ENCODE results near the gene NODAL.

Gene NODAL

GRCh38 chr10:70418229-70418628 is 23.3 kb downstream of the NODAL start:
- Histone ChIP-seq H3K36me3 (peaks cover 50 to 100% (median 85%) of the 10 kb centered on the region in 11 experiments), H3K4me3 (no peak overlapping the region)

GRCh38 chr10:70417568-70417967 is 23.9 kb downstream of the NODAL start:
- H3K4me2 ChIP-seq, result no peak overlapping the region
- H3K36me3 ChIP-seq, result peaks cover 45 to 100% (median 84%) of the 10 kb centered on the region in 11 experiments
- no peaks in the 10 kb centered on the region for H3K9me3 ChIP-seq (replicated peaks in 1 of 11)
- H3K4me3 ChIP-seq, result no peak overlapping the region
- no peak for TF ChIP-seq Cebpa-rat (IDR thresholded peaks at IDR 0.05)
- no peak overlapping the region for H3K9ac ChIP-seq
- no peaks in the 10 kb centered on the region for H3K27me3 ChIP-seq
- H4K20me1 ChIP-seq, result peaks cover 54 to 97% (median 82%) of the 10 kb centered on the region in 11 experiments; a peak in 20 of 22 replicates
- no peak overlapping the region for H3K27ac ChIP-seq
- H3K4me1 ChIP-seq, result peaks cover 0 to 22% (median 17%) of the 10 kb centered on the region in 10 experiments; a peak in 16 of 20 replicates

More at GRCh38 chr10:70418229-70418628, 23.3 kb downstream of the NODAL start:
- H3K4me2 ChIP-seq, result no peak overlapping the region
- no peak overlapping the region for H3K9ac ChIP-seq
- TF ChIP-seq Cebpa-rat (IDR thresholded peaks at IDR 0.05), result no peak
- H3K4me1 ChIP-seq, result peaks cover 0 to 25% (median 19%) of the 10 kb centered on the region in 10 experiments; a peak in 16 of 20 replicates
- peaks cover 47 to 91% (median 77%) of the 10 kb centered on the region in 11 experiments; a peak in 20 of 22 replicates for H4K20me1 ChIP-seq
- H3K27ac ChIP-seq, result no peak overlapping the region
- no peaks in the 10 kb centered on the region for H3K9me3 ChIP-seq (replicated peaks in 1 of 11)
- no peaks in the 10 kb centered on the region for H3K27me3 ChIP-seq

DNA sequence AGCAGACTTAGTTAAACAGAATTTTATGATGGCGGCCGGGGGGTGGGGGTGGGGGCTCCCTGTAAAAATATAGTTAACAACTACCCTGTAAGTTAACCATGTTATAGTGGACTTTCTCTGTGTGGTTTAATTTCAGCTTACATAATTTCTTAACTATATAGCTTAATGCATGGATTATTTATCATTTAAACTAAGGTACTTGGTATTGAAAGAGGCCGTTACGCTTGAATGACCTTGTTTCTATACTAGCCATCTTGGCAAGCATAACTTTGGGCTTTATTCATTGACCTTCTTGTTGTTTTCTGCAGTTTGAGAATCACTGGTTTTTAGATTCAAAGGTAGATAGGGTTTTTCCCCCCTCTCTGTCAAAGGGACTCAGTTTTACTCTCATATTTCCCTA is 29.1 kb downstream of the NODAL start:
- Histone ChIP-seq H3K27ac (no peak overlapping the region), H3K9me3 (replicated peaks in 1 of 11) (no peaks in the 10 kb centered on the region), H4K20me1 (peaks cover 78 to 95% (median 91%) of the 10 kb centered on the region in 11 experiments), H3K9ac (no peak overlapping the region), H3K4me1 (peaks cover 28 to 43% (median 38%) of the 10 kb centered on the region in 10 experiments; a peak in 19 of 20 replicates), H3K27me3 (no peaks in the 10 kb centered on the region), H3K36me3 (peaks cover 16 to 93% (median 73%) of the 10 kb centered on the region in 11 experiments; a peak in 21 of 22 replicates), H3K4me3 (no peak overlapping the region), H3K4me2 (peak overlapping the region in 2 of 11 experiments; percentile 23 to 46; a peak in 2 of 22 replicates)
- TF ChIP-seq Cebpa-rat (IDR thresholded peaks at IDR 0.05), result no peak

DNA sequence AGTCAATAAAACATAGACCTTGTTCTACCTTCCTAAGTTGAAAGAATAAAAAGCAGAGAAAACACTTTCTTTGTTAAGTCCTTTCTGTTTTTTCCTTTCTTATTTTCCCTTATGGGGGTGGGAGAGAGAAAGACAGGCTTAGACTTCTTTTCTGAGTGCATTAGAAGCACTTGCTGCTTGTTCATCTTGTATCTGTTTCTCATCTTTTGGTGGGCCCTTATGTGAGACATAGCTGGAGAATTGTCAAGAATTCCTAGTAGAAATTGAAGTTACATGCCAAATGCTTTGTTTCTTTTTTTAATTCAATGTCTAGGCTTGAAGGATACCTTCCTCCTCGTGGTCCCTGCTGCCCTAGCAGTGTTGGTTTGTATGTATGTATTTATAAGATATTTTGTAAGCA is 30.9 kb downstream of the NODAL start:
- no peak for TF ChIP-seq Cebpa-rat (IDR thresholded peaks at IDR 0.05)
- no peaks in the 10 kb centered on the region for H3K27me3 ChIP-seq
- peak overlapping the region in 5 of 11 experiments; percentile 9 to 29 (median 27); a peak in 5 of 22 replicates for H3K4me2 ChIP-seq
- H3K27ac ChIP-seq, result no peak overlapping the region
- peaks cover 42 to 55% (median 51%) of the 10 kb centered on the region in 10 experiments for H3K4me1 ChIP-seq
- no peaks in the 10 kb centered on the region for H3K9me3 ChIP-seq (replicated peaks in 1 of 11)
- peaks cover 82 to 94% (median 88%) of the 10 kb centered on the region in 11 experiments for H4K20me1 ChIP-seq
- no peak overlapping the region for H3K9ac ChIP-seq
- H3K36me3 ChIP-seq, result peaks cover 16 to 77% (median 62%) of the 10 kb centered on the region in 11 experiments; a peak in 21 of 22 replicates
- H3K4me3 ChIP-seq, result no peak overlapping the region

GRCh38 chr10:70409772-70410171 is 31.7 kb downstream of the NODAL start:
- H3K9me3 ChIP-seq (replicated peaks in 1 of 11), result no peaks in the 10 kb centered on the region
- no peak overlapping the region for H3K9ac ChIP-seq
- peak overlapping the region in 8 of 11 experiments; percentile 1 to 44 (median 28); a peak in 6 of 22 replicates for H3K4me2 ChIP-seq
- no peaks in the 10 kb centered on the region for H3K27me3 ChIP-seq
- H3K4me3 ChIP-seq, result no peak overlapping the region
- peaks cover 42 to 56% (median 53%) of the 10 kb centered on the region in 10 experiments for H3K4me1 ChIP-seq
- TF ChIP-seq Cebpa-rat (IDR thresholded peaks at IDR 0.05), result no peak
- H4K20me1 ChIP-seq, result peaks cover 83 to 92% (median 88%) of the 10 kb centered on the region in 11 experiments
- H3K36me3 ChIP-seq, result peaks cover 16 to 69% (median 59%) of the 10 kb centered on the region in 11 experiments; a peak in 21 of 22 replicates
- H3K27ac ChIP-seq, result no peak overlapping the region

GRCh38 chr10:70405037-70405824 is 36.2 kb downstream of the NODAL start:
- Histone ChIP-seq H3K9me3 (replicated peaks in 1 of 11) (no peaks in the 10 kb centered on the region), H3K9ac (peak overlapping the region; percentile 92 to 99 (median 97)), H3K4me3 (peak overlapping the region; percentile 87 to 99 (median 94)), H3K27me3 (no peaks in the 10 kb centered on the region), H4K20me1 (peaks cover 40 to 54% (median 50%) of the 10 kb centered on the region in 11 experiments), H3K27ac (peak overlapping the region; percentile 80 to 99 (median 95)), H3K4me2 (peak overlapping the region; percentile 89 to 99 (median 95)), H3K36me3 (peaks cover 5 to 29% (median 22%) of the 10 kb centered on the region in 11 experiments; a peak in 18 of 22 replicates), H3K4me1 (peaks cover 36 to 49% (median 44%) of the 10 kb centered on the region in 10 experiments)
- TF ChIP-seq Cebpa-rat (IDR thresholded peaks at IDR 0.05), result peak; percentile 83 to 99 (median 97); a peak in 21 of 22 replicates

- H3K27ac ChIP-seq, result peak overlapping the region; percentile 80 to 99 (median 95)
- H3K36me3 ChIP-seq, result peaks cover 2 to 25% (median 17%) of the 10 kb centered on the region in 11 experiments; a peak in 18 of 22 replicates
- H4K20me1 ChIP-seq, result peaks cover 35 to 49% (median 45%) of the 10 kb centered on the region in 11 experiments
- H3K4me2 ChIP-seq, result peak overlapping the region; percentile 89 to 99 (median 95)
- peaks cover 32 to 44% (median 39%) of the 10 kb centered on the region in 10 experiments for H3K4me1 ChIP-seq
- no peak for TF ChIP-seq Cebpa-rat (IDR thresholded peaks at IDR 0.05)
- no peaks in the 10 kb centered on the region for H3K9me3 ChIP-seq (replicated peaks in 1 of 11)
- no peaks in the 10 kb centered on the region for H3K27me3 ChIP-seq
- H3K9ac ChIP-seq, result peak overlapping the region; percentile 92 to 99 (median 97)
- H3K4me3 ChIP-seq, result peak overlapping the region; percentile 87 to 99 (median 94)
Observed at GRCh38 chr10:70404787-70405036, 36.8 kb downstream of the NODAL start.

DNA sequence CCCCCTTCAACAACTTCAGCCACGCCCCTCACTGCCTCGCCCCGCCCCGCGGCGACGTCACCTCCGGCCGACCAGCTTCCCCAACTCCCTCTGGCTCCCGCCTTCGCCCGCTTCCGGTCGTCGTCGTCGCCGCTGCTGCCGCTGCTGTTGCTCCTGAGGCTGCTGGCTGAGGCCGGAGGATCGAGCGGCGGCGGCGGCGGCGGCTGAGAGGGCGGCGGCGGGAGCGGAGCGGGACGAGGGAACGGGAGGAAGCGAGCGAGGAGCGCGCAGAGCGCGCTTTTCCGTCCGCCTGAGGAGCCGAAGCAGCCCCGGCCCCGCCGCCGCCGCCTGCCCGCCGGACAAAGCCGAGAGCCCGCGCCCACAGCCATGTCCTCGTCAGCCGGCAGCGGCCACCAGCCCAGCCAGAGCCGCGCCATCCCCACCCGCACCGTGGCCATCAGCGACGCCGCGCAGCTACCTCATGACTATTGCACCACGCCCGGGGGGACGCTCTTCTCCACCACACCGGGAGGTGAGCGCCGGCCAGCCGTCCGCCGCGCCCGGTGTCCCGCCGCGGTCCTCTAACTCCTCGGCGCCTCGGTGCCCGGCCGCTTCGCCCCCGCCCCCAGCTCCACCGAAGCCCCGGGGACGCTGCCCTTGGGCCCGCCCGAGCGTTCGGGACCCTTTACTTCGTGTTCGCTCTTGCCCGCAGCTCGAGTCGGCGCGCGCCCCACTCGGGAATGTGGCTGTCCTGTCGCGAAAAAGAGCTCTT is 37.3 kb downstream of the NODAL start, which contains the start of gene EIF4EBP2:
Gene EIF4EBP2, plus strand, starts transcription at position 110 of the 751 bp plus-strand sequence. Its CDS starts 257 bp downstream, at position 367.
- peak within 1 kb of the TSS; percentile 80 to 99 (median 95) for H3K27ac ChIP-seq
- TF ChIP-seq Cebpa-rat (IDR thresholded peaks at IDR 0.05), result no peak

More for the DNA sequence above, 37.3 kb downstream of the NODAL start, which contains the start of gene EIF4EBP2:
- H3K9ac ChIP-seq, result peak within 1 kb of the TSS; percentile 92 to 99 (median 97)
- peak within 1 kb of the TSS; percentile 87 to 99 (median 94) for H3K4me3 ChIP-seq
- H4K20me1 ChIP-seq, result peaks cover 30 to 44% (median 40%) of the 10 kb centered on the region in 11 experiments
- peaks cover 27 to 39% (median 34%) of the 10 kb centered on the region in 10 experiments for H3K4me1 ChIP-seq
- H3K9me3 ChIP-seq (replicated peaks in 1 of 11), result no peaks in the 10 kb centered on the region
- H3K27me3 ChIP-seq, result no peaks in the 10 kb centered on the region
- H3K36me3 ChIP-seq, result peaks cover 0 to 20% (median 12%) of the 10 kb centered on the region in 11 experiments; a peak in 16 of 22 replicates
- H3K4me2 ChIP-seq, result peak within 1 kb of the TSS; percentile 89 to 99 (median 95)

Measured in BLaER1 treated with 17β-estradiol and CSF1 and Interleukin-3, amounts not matched to agents 10 nM and 100 nM (cell line).